Measurements from ENCODE around the gene PCDHGB2. TPM values are rescaled to one million over a fixed set of nuclear protein-coding genes. Genes with fewer than 3 reads are reported as not detected.

Gene PCDHGB2
- total and polyA plus RNA-seq, 2 of the 4 experiments (the other 2 are of a cell fraction) = 2.6 to 3.0 TPM

DNA sequence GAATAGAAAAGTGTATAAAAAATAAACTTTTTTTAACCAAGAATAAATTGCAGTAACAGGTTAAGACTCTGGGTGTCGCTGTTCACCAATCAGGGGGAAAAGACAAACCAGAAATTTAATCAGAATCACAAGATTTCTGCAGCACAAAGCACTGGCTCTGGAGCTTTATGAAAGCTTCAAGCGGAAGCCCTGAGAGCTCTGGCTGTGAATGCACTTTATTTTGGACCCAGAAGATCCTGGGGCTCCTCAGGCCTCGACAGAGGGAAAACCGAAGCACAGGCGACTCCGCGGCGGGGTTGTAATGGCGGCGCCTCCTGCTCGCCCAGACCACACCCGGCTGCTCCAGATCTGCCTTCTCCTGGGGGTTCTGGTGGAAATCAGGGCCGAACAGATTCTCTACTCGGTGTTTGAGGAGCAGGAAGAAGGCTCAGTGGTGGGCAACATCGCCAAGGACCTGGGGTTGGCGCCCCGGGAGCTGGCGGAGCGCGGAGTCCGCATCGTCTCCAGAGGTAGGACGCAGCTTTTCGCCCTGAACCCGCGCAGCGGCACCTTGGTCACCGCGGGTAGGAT is 4.8 kb upstream of the PCDHGB2 start, which contains the start of gene PCDHGA4:
TSS of gene PCDHGA4 (plus strand) at position 122 of the 570 bp plus-strand sequence. CDS start at position 209, 87 bp downstream.
- no peak within 1 kb of the TSS for H2AK5ac ChIP-seq (ENCODE audit: low read depth, low read length)
- H3K9me1 ChIP-seq (ENCODE audit: insufficient read depth, low read length) = no peaks in the 10 kb centered on the region
- no peak within 1 kb of the TSS for H2BK20ac ChIP-seq (ENCODE audit: low read depth, low read length)
- H2BK15ac ChIP-seq (ENCODE audit: low read depth, low read length) = no peak within 1 kb of the TSS
- no peak within 1 kb of the TSS for H3K14ac ChIP-seq (replicated peaks; ENCODE audit: low read depth, low read length)
- no peak within 1 kb of the TSS for H2AK9ac ChIP-seq (replicated peaks; ENCODE audit: low read depth, low read length, poor library complexity)
- dilution Hi-C loops (cut with HindIII; ENCODE audit: low sequenced_read_pairs, unreplicated experiment) (no loop called here), intact Hi-C loops (cut with micrococcal nuclease) (no loop called here), in situ Hi-C loops (cut with MboI; ENCODE audit: low sequenced_read_pairs) (no loop called here)
- H3K9ac ChIP-seq (ENCODE audit: low read depth, low read length) = 0 out of 2 replicates have a peak within 1 kb of the TSS, but pooled peaks have one; percentile 19
- peak within 1 kb of the TSS; percentile 87; the same call in 1 of the 2 replicates for H4K5ac ChIP-seq (ENCODE audit: low read depth, low read length)
- no peak within 1 kb of the TSS for H3K4ac ChIP-seq (ENCODE audit: low read depth, low read length)
- H3K4me1 ChIP-seq (ENCODE audit: control insufficient read depth, insufficient read depth, low read length) = no peaks in the 10 kb centered on the region
- TF ChIP-seq FOS (IDR thresholded peaks at IDR 0.05; ENCODE audit: low read depth, low read length) (no peak), RCOR1 (IDR thresholded peaks at IDR 0.05; ENCODE audit: insufficient replicate concordance, low read length) (no peak), BHLHE40 (IDR thresholded peaks at IDR 0.05; ENCODE audit: low read depth, low read length) (no peak), MAZ (IDR thresholded peaks at IDR 0.05; ENCODE audit: borderline replicate concordance, low read depth, low read length) (no peak), CEBPB (IDR thresholded peaks at IDR 0.05; ENCODE audit: low read depth, low read length) (no peak), RAD21 (IDR thresholded peaks at IDR 0.05; ENCODE audit: low read length) (peak; percentile 36), POLR2A (IDR thresholded peaks at IDR 0.05; ENCODE audit: low read depth, low read length) (no peak), RFX5 (IDR thresholded peaks at IDR 0.05; ENCODE audit: low read depth, low read length) (no peak), CHD1 (IDR thresholded peaks at IDR 0.05; ENCODE audit: low read depth, low read length) (no peak), MAFK (IDR thresholded peaks at IDR 0.05; ENCODE audit: low read depth, low read length) (no peak), MXI1 (IDR thresholded peaks at IDR 0.05; ENCODE audit: borderline replicate concordance, low read depth, low read length) (no peak)
- TF ChIP-seq, protein P1, sequence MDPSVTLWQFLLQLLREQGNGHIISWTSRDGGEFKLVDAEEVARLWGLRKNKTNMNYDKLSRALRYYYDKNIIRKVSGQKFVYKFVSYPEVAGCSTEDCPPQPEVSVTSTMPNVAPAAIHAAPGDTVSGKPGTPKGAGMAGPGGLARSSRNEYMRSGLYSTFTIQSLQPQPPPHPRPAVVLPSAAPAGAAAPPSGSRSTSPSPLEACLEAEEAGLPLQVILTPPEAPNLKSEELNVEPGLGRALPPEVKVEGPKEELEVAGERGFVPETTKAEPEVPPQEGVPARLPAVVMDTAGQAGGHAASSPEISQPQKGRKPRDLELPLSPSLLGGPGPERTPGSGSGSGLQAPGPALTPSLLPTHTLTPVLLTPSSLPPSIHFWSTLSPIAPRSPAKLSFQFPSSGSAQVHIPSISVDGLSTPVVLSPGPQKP (IDR thresholded peaks at IDR 0.05; ENCODE audit: borderline replicate concordance, low read depth, low read length) = no peak
- TF ChIP-seq, protein P2, sequence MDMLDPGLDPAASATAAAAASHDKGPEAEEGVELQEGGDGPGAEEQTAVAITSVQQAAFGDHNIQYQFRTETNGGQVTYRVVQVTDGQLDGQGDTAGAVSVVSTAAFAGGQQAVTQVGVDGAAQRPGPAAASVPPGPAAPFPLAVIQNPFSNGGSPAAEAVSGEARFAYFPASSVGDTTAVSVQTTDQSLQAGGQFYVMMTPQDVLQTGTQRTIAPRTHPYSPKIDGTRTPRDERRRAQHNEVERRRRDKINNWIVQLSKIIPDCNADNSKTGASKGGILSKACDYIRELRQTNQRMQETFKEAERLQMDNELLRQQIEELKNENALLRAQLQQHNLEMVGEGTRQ (IDR thresholded peaks at IDR 0.05; ENCODE audit: low read depth, low read length) = no peak
- TF ChIP-seq, protein P3, sequence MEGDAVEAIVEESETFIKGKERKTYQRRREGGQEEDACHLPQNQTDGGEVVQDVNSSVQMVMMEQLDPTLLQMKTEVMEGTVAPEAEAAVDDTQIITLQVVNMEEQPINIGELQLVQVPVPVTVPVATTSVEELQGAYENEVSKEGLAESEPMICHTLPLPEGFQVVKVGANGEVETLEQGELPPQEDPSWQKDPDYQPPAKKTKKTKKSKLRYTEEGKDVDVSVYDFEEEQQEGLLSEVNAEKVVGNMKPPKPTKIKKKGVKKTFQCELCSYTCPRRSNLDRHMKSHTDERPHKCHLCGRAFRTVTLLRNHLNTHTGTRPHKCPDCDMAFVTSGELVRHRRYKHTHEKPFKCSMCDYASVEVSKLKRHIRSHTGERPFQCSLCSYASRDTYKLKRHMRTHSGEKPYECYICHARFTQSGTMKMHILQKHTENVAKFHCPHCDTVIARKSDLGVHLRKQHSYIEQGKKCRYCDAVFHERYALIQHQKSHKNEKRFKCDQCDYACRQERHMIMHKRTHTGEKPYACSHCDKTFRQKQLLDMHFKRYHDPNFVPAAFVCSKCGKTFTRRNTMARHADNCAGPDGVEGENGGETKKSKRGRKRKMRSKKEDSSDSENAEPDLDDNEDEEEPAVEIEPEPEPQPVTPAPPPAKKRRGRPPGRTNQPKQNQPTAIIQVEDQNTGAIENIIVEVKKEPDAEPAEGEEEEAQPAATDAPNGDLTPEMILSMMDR (conservative IDR thresholded peaks at IDR 0.05; ENCODE audit: low read depth, low read length) = peak; percentile 63
- no peak within 1 kb of the TSS for H2BK120ac ChIP-seq (ENCODE audit: low read depth, low read length)
- no peaks in the 10 kb centered on the region for H4K20me1 ChIP-seq (ENCODE audit: insufficient read depth, low read length)
- H3K27me3 ChIP-seq (ENCODE audit: control insufficient read depth, insufficient read depth, low read length) = no peaks in the 10 kb centered on the region
- ATAC-seq (ENCODE audit: low read depth) = no peak; the same call in 1 of the 2 replicates
- no peak within 1 kb of the TSS for H4K8ac ChIP-seq (ENCODE audit: low read depth in 2 of 2, low read length in 2 of 2)
- H3K56ac ChIP-seq (ENCODE audit: extremely low read depth, insufficient read depth, low read length) = no peak within 1 kb of the TSS
- peak within 1 kb of the TSS; percentile 76 for H3K4me3 ChIP-seq (ENCODE audit: insufficient read depth, low read depth, low read length)
- peaks cover 55% of the 10 kb centered on the region for H3K9me3 ChIP-seq (ENCODE audit: control insufficient read depth, insufficient read depth, low read length)
- H3K4me2 ChIP-seq (ENCODE audit: low read depth, low read length) = peak within 1 kb of the TSS; percentile 85
- H4K91ac ChIP-seq (ENCODE audit: insufficient read depth, low read depth, low read length) = no peak within 1 kb of the TSS
- DNase-seq = peak; percentile 28
- BruUV-seq (replicated peaks) = no TSS peak
- H3K18ac ChIP-seq (ENCODE audit: low read depth, low read length) = peak within 1 kb of the TSS; percentile 13; the same call in 1 of the 2 replicates
- no peak within 1 kb of the TSS for H3K23ac ChIP-seq (ENCODE audit: low read depth, low read length)
- peaks cover 5% of the 10 kb centered on the region; the same call in 1 of the 2 replicates for H3K36me3 ChIP-seq (ENCODE audit: control insufficient read depth, insufficient read depth, low read length)
- H3K27ac ChIP-seq (ENCODE audit: insufficient read depth, low read length) = no peak within 1 kb of the TSS
- H2BK5ac ChIP-seq (ENCODE audit: low read depth, low read length, poor library complexity, severe bottlenecking) = no peak within 1 kb of the TSS
- ChIA-PET POLR2A (ENCODE audit: unreplicated experiment) (no interaction called here), CTCF (no interaction called here)
- peak within 1 kb of the TSS; percentile 82 for H2AFZ ChIP-seq (replicated peaks; ENCODE audit: low read length, poor library complexity)
- WGBS, 2 experiments (ENCODE audit: extremely low coverage in 2 of 2, insufficient read length in 1 of 2) = 17% methylated on average over 10 of the region's 29 CpGs; no CpG with 5 or more reads in 1 of the 2 experiments
- H3K79me1 ChIP-seq (ENCODE audit: low read depth in 1 of 2, low read length in 2 of 2) = no peaks in the 10 kb centered on the region

All from IMR-90 (cell line).